Neutrophil (primary cell): Measurements from ENCODE around the gene PAWR.

Experiments
- H3K27ac ChIP-seq: fragments of 200-600 bp; sonication (generic); 2 replicates; pipeline ENCODE4 v1.5.1; 2016; ENCODE audit warnings: mild to moderate bottlenecking, moderate library complexity
- H3K27me3 ChIP-seq: fragments of 200-600 bp; sonication (generic); 2 replicates; pipeline ENCODE4 v1.6.0; 2016; ENCODE audit warnings: mild to moderate bottlenecking
- H3K36me3 ChIP-seq: fragments of 200-600 bp; sonication (generic); 2 replicates; pipeline ENCODE4 v1.5.1; 2017
- H3K4me1 ChIP-seq, 2 experiments: fragments of 200-600 bp in 1 of 2; sonication (generic) in 1 of 2; 1 replicate in 1 of 2; 2 replicates in 1 of 2; pipeline versions ENCODE4 v1.5.1 to v1.6.1; 2013 to 2016; ENCODE audit warnings: low read depth in 1 of 2, low read length in 1 of 2, mild to moderate bottlenecking in 1 of 2, moderate library complexity in 1 of 2; ENCODE audit not compliant: control insufficient read depth in 1 of 2, insufficient read depth in 1 of 2
- H3K4me3 ChIP-seq, 2 experiments: fragments of 200-600 bp in 1 of 2; sonication (generic) in 1 of 2; 1 replicate in 1 of 2; 2 replicates in 1 of 2; pipeline ENCODE4 v1.5.1; 2013 to 2016; ENCODE audit warnings: low read depth in 1 of 2, low read length in 1 of 2, mild to moderate bottlenecking in 1 of 2, moderate library complexity in 1 of 2
- H3K9me3 ChIP-seq: fragments of 200-600 bp; sonication (generic); 2 replicates; pipeline ENCODE4 v1.5.1; 2016
- TF ChIP-seq, protein P1 (sequence below): fragments of 200-600 bp; sonication (generic); IDR thresholded peaks from 2 replicates; pipeline ENCODE4 v1.5.1; 2016; ENCODE audit warnings: antibody characterized with exemption

The PAWR gene

DNA sequence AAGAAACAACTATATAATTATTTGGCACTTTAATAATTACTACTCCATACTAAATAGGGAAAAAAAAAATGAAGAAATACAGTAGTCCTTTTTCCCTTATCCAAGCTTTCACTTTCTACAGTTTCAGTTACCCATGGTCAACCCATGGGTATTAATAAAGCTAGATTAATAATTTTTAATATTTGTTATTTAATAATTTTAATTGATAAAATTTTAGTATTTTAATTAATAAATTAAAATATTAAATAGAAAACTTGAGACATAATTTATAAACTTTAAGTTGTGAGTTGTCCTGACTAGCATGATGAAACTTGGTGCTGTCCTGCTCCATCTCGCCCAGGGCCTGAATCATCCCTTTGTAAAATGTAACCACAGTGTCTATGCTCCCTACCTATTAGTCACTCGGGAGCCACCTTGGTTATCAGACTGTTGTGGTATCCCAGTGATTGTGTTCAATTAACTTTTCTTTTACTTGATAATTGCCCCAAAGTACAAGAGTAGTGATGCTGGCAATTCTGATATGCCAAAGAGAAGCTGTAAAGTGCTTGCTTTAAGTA lies 71.8 kb downstream of the PAWR start:
- Histone ChIP-seq H3K9me3 (no peaks in the 10 kb centered on the region), H3K27ac (no peak overlapping the region), H3K36me3 (no peaks in the 10 kb centered on the region), H3K4me3 (no peak overlapping the region), H3K4me1 (no peaks in the 10 kb centered on the region), H3K27me3 (no peaks in the 10 kb centered on the region)
- TF ChIP-seq, protein P1, sequence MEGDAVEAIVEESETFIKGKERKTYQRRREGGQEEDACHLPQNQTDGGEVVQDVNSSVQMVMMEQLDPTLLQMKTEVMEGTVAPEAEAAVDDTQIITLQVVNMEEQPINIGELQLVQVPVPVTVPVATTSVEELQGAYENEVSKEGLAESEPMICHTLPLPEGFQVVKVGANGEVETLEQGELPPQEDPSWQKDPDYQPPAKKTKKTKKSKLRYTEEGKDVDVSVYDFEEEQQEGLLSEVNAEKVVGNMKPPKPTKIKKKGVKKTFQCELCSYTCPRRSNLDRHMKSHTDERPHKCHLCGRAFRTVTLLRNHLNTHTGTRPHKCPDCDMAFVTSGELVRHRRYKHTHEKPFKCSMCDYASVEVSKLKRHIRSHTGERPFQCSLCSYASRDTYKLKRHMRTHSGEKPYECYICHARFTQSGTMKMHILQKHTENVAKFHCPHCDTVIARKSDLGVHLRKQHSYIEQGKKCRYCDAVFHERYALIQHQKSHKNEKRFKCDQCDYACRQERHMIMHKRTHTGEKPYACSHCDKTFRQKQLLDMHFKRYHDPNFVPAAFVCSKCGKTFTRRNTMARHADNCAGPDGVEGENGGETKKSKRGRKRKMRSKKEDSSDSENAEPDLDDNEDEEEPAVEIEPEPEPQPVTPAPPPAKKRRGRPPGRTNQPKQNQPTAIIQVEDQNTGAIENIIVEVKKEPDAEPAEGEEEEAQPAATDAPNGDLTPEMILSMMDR, result no peak

DNA sequence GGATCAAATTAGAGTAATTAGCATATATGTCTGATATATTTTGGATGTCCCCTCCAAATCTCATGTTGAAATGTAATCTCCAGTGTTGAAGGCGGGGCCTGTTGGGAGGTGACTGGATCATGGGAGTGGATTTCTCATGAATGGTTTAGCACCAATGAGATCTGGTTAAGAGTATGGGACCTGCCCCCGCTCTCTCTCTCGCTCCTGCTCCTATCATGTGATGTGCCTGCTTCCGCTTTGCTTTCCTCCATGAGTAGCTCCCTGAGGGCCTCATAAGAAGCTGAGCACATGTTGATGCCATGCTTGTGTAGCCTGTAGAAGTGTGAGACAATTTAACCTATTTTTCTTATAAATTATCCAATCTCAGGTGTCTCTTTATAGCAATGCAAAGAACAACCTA lies 73.1 kb downstream of the PAWR start:
- H3K27ac ChIP-seq, result no peak overlapping the region
- TF ChIP-seq, protein P1, result no peak
- H3K4me1 ChIP-seq, result no peaks in the 10 kb centered on the region
- H3K4me3 ChIP-seq, result no peak overlapping the region
- H3K9me3 ChIP-seq, result no peaks in the 10 kb centered on the region
- no peaks in the 10 kb centered on the region for H3K36me3 ChIP-seq
- no peaks in the 10 kb centered on the region for H3K27me3 ChIP-seq

DNA sequence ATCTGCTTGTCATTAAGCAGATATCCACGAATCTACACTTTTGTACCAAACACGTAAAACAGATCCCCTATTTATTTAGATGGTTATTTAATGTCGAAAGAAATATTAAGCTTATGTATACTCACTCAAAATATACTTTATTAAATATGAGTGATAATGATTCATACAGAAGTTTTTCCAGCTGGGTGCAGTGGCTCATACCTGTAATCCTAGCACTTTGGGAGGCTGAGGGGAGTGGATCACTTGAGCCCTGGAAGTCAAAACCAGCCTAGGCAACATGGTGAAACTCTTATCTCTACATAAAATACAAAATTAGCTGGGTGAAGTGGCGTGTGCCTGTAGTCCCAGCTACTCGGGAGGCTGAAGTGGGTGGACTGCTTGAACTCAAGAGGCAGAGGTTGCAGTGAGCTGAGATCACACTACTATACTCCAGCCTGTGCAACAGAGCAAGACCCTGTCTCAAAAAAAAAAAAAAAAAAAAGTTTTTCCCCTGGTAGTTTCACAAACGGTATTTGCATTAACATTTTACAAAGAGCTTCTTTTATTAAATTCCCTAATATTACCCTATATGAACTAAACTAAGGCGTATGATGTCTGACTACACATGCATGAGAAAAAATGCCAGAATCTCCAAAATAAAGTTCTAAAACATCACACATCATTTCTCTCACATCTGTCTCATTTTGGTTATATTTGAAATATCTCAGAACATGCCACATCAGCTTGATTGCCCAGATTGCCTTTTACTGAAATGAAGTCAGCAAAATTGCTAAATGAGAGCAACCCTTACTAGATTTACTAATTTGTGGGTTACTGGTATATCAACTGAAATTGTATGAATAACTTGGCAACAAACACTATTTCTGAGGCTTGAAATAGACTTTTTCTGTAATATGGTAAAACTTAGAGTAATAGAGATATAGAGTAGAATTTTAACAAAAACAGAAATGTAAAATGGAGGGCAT lies 74.9 kb downstream of the PAWR start:
- no peaks in the 10 kb centered on the region for H3K4me1 ChIP-seq
- no peaks in the 10 kb centered on the region for H3K27me3 ChIP-seq
- TF ChIP-seq, protein P1, result no peak
- H3K9me3 ChIP-seq, result no peaks in the 10 kb centered on the region
- no peak overlapping the region for H3K4me3 ChIP-seq
- no peak overlapping the region for H3K27ac ChIP-seq
- H3K36me3 ChIP-seq, result no peaks in the 10 kb centered on the region

GRCh38 chr12:79614730-79615129 lies 76.0 kb downstream of the PAWR start:
- TF ChIP-seq, protein P1, result no peak
- no peaks in the 10 kb centered on the region for H3K4me1 ChIP-seq

DNA sequence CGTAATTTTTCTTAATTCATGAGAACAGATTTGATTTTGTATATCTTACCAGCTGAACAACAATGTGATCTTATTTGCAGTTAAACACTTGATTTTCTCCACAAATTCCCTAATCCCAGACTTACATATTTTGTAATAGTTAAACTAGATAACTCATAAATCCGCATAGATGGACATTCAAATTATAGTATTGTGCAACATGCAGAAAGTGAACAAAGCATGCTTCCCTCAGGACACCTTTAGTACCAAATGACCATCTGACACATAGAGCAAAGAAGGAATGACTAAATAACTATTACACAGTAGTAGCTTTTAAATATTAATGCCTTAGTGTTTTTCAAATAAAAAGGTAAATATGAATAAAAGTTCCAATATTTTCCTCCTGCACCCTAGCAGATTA lies 88.9 kb downstream of the PAWR start:
- Histone ChIP-seq H3K4me3 (no peak overlapping the region), H3K4me1 (no peaks in the 10 kb centered on the region), H3K27me3 (no peaks in the 10 kb centered on the region), H3K9me3 (no peaks in the 10 kb centered on the region), H3K27ac (no peak overlapping the region), H3K36me3 (no peaks in the 10 kb centered on the region)
- TF ChIP-seq, protein P1, result no peak

More at GRCh38 chr12:79614730-79615129, 76.0 kb downstream of the PAWR start:
- H3K36me3 ChIP-seq, result no peaks in the 10 kb centered on the region
- no peaks in the 10 kb centered on the region for H3K9me3 ChIP-seq
- H3K27ac ChIP-seq, result no peak overlapping the region
- H3K4me3 ChIP-seq, result no peak overlapping the region
- H3K27me3 ChIP-seq, result no peaks in the 10 kb centered on the region
